Osteocyte (in vitro differentiated cells): ENCODE measurements around the gene HAUS5. TPM values are rescaled to one million over a fixed set of nuclear protein-coding genes. Genes with fewer than 3 reads are reported as not detected.
A peak's percentile ranks its signal among the peaks of the same experiment; 100 is the strongest.

Experiments
- DNase-seq: peaks from one replicate; pipeline ENCODE4 v3.0.0; 2021; ENCODE audit warnings: mixed read lengths; ENCODE audit not compliant: unreplicated experiment; ENCODE audit errors: extremely low spot score
- H3K27ac Mint-ChIP-seq: one replicate; pipeline ENCODE4 v1.8.0; 2021; ENCODE audit warnings: mild to moderate bottlenecking, mixed read lengths; ENCODE audit not compliant: unreplicated experiment
- H3K27me3 Mint-ChIP-seq: one replicate; pipeline ENCODE4 v1.8.0; 2021; ENCODE audit warnings: mixed read lengths; ENCODE audit not compliant: unreplicated experiment
- H3K36me3 Mint-ChIP-seq: one replicate; pipeline ENCODE4 v1.8.0; 2021; ENCODE audit warnings: mixed read lengths; ENCODE audit not compliant: unreplicated experiment
- H3K4me1 Mint-ChIP-seq: one replicate; pipeline ENCODE4 v1.8.0; 2021; ENCODE audit warnings: mixed read lengths; ENCODE audit not compliant: unreplicated experiment
- H3K4me3 Mint-ChIP-seq: one replicate; pipeline ENCODE4 v1.8.0; 2021; ENCODE audit warnings: mild to moderate bottlenecking, moderate library complexity, mixed read lengths; ENCODE audit not compliant: unreplicated experiment
- H3K9me3 Mint-ChIP-seq: one replicate; pipeline ENCODE4 v1.8.0; 2021; ENCODE audit warnings: mixed read lengths; ENCODE audit not compliant: unreplicated experiment
- total RNA-seq: library from RNA; stranded (reverse); gene quantifications from 2 replicates; pipeline ENCODE4 v1.2.1, GENCODE V29; 2021
- TF ChIP-seq, protein P1 (sequence below): fragments of 200-600 bp; sonication (generic); IDR thresholded peaks from 2 replicates; pipeline ENCODE4 v1.5.0; 2021; ENCODE audit warnings: antibody characterized with exemption, mild to moderate bottlenecking, moderate library complexity

Gene HAUS5
- total RNA-seq, 1 donor from 2014 or later: 15.0 TPM

DNA sequence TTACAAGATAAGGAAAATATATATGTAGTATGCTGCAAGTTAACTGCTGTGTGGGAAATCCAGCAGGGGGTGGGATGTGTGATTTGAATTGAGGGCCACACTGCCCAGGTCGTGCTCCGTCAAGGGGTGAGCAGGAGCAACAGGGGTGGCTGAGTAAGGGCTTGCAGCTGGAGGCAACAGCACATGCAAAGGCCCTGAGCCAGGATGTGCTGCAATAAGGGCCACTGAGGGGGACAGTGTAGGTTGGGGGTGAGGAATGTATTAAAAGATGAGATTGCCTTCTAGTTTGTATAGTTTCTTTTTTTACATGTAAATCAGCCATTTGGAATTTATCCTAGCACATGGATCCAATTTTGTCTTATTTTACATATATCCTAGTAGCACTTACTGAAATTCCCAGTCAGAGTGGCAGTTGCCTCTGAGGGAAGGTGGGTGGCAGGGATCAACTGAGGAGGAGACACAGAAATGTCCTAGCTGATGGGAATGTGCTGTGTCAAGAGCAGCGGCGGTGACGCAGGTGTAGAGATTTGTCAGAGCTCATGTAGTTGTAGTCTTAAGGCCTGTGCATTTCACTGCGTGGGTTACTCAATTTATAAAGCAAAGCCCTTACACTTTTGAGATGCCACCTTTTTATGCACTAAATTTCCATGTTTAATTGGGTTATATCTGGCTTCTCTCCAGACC is 10.9 kb downstream of the HAUS5 start:
- TF ChIP-seq, protein P1, sequence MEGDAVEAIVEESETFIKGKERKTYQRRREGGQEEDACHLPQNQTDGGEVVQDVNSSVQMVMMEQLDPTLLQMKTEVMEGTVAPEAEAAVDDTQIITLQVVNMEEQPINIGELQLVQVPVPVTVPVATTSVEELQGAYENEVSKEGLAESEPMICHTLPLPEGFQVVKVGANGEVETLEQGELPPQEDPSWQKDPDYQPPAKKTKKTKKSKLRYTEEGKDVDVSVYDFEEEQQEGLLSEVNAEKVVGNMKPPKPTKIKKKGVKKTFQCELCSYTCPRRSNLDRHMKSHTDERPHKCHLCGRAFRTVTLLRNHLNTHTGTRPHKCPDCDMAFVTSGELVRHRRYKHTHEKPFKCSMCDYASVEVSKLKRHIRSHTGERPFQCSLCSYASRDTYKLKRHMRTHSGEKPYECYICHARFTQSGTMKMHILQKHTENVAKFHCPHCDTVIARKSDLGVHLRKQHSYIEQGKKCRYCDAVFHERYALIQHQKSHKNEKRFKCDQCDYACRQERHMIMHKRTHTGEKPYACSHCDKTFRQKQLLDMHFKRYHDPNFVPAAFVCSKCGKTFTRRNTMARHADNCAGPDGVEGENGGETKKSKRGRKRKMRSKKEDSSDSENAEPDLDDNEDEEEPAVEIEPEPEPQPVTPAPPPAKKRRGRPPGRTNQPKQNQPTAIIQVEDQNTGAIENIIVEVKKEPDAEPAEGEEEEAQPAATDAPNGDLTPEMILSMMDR: no peak
- Mint-ChIP-seq H3K4me3 (no peak overlapping the region), H3K27ac (no peak overlapping the region), H3K9me3 (no peaks in the 10 kb centered on the region), H3K36me3 (peaks cover 3% of the 10 kb centered on the region), H3K4me1 (peaks cover 6% of the 10 kb centered on the region), H3K27me3 (no peaks in the 10 kb centered on the region)
- DNase-seq: no peak

DNA sequence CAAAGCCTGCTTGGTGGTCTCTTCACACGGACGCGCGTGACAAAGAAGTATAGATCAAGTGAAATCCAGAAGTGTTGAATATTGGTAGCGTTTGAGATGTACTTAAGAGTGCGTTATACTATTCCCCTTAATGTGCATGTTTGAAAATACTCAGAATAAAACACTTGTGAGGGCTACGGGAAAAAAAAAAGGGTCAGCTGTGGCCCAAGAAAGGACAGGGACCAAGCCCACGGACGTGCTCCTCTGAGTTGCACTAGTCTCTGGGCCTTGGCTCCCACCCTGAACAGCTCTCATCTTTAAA is 15.7 kb downstream of the HAUS5 start:
- peaks cover 25% of the 10 kb centered on the region for H3K36me3 Mint-ChIP-seq

DNA sequence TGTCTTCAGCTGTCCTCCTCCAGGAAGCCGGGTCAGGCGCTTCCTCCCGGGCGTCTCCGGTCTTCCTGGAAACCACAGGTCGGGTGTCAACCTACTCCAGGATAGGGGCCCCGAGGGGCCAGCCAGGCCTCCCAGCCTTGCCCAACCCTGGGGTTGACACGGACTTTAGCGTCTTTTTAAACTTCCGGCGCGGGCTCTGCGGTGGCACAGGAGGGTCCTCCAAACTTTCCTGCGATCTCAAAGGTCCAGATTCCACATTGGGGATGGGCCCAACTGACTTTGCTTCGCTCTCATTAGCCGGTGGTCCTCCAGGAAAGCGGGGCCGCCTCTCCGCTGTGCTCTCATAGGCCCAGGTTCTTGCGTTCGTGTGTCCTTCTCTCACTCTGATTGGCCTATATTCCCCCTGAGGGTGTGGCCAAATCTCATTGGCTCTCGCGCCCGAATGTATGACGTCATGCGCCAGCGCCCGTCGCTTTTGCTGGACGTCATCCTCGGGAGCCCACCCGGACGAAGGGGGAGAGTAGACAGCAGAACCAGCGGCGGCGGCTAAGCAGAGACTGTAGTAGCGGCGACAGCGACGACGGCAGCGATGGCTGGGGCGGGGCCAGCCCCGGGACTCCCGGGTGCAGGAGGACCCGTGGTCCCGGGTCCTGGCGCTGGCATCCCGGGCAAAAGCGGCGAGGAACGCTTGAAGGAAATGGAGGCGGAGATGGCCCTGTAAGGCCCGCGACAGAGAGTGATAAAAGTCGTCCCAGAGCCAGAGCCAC is 16.2 kb downstream of the HAUS5 start, which contains the start of gene RBM42:
Gene RBM42, plus strand, starts transcription at position 472 of the 767 bp plus-strand sequence. Its CDS starts 118 bp downstream, at position 590.
- H3K27me3 Mint-ChIP-seq: no peaks in the 10 kb centered on the region
- no peaks in the 10 kb centered on the region for H3K9me3 Mint-ChIP-seq
- H3K4me3 Mint-ChIP-seq: peak within 1 kb of the TSS; percentile 96

More for the DNA sequence above, 15.7 kb downstream of the HAUS5 start:
- peak overlapping the region; percentile 96 for H3K4me3 Mint-ChIP-seq
- peak overlapping the region; percentile 92 for H3K27ac Mint-ChIP-seq
- no peak for DNase-seq
- no peaks in the 10 kb centered on the region for H3K9me3 Mint-ChIP-seq
- no peaks in the 10 kb centered on the region for H3K27me3 Mint-ChIP-seq
- H3K4me1 Mint-ChIP-seq: peaks cover 11% of the 10 kb centered on the region
- TF ChIP-seq, protein P1: no peak

DNA sequence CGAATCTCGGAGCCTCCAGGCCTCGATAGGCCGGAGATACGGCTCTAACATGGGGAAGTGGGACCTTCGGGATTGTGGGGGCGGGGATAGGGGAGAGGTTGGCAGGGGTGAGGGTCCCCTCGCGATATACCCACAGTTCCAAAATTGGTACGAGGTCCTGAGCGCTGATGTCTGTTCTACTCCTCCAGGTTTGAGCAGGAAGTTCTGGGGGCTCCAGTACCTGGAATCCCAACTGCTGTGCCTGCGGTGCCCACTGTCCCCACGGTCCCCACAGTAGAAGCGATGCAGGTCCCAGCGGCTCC is 16.7 kb downstream of the HAUS5 start:
- Mint-ChIP-seq H3K4me1 (peaks cover 11% of the 10 kb centered on the region), H3K9me3 (no peaks in the 10 kb centered on the region), H3K27ac (peak overlapping the region; percentile 92), H3K4me3 (peak overlapping the region; percentile 96), H3K36me3 (peaks cover 31% of the 10 kb centered on the region), H3K27me3 (no peaks in the 10 kb centered on the region)
- DNase-seq: no peak
- TF ChIP-seq, protein P1: no peak

More for the DNA sequence above, 16.2 kb downstream of the HAUS5 start, which contains the start of gene RBM42:
- Mint-ChIP-seq H3K27ac (peak within 1 kb of the TSS; percentile 92), H3K4me1 (peaks cover 11% of the 10 kb centered on the region), H3K36me3 (peaks cover 28% of the 10 kb centered on the region)
- DNase-seq: peak; percentile 99
- TF ChIP-seq, protein P1: no peak

DNA sequence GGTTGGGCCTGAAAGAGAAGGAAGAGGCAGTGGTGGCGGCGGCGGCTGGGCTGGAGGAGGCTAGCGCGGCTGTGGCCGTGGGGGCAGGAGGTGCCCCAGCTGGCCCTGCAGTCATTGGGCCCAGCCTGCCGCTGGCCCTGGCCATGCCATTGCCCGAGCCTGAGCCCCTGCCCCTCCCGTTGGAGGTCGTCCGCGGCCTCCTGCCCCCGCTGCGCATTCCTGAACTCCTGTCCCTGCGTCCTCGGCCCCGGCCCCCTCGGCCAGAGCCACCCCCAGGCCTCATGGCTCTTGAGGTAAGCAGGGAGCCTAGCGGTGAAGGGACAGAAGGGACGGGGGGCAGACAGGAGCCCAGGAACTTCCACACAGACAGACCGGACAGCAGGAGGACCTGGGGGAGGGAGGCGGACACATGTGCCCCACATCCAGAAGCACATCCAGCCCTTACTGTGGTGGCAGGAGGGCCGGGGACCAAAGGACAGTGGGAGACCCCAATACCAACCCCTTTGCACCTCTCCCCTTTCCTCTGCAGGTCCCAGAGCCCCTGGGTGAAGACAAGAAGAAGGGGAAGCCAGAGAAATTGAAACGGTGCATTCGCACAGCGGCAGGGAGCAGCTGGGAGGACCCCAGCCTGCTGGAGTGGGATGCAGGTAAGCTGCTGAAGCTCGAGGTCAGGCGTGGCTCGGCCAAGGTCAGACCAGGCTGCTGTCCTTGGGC is 21.3 kb downstream of the HAUS5 start:
- no peak overlapping the region for H3K27ac Mint-ChIP-seq
- no peak for DNase-seq
- peaks cover 53% of the 10 kb centered on the region for H3K36me3 Mint-ChIP-seq

More for the DNA sequence above, 21.3 kb downstream of the HAUS5 start:
- TF ChIP-seq, protein P1: no peak
- peaks cover 4% of the 10 kb centered on the region for H3K4me1 Mint-ChIP-seq
- no peaks in the 10 kb centered on the region for H3K27me3 Mint-ChIP-seq
- H3K9me3 Mint-ChIP-seq: no peaks in the 10 kb centered on the region
- no peak overlapping the region for H3K4me3 Mint-ChIP-seq
